Glutamatergic neuron (in vitro differentiated cells): ENCODE measurements around the gene FBXO3. TPM values are rescaled to one million over a fixed set of nuclear protein-coding genes. Genes with fewer than 3 reads are reported as not detected.
A peak's percentile ranks its signal among the peaks of the same experiment; 100 is the strongest.

ENCODE experiments used
- DNase-seq: peaks from one replicate; pipeline ENCODE4 v3.0.0; 2022
- H3K27ac Mint-ChIP-seq: one replicate; pipeline ENCODE4 v1.8.0; 2020; ENCODE audit warnings: mild to moderate bottlenecking, mixed read lengths, inconsistent platforms; ENCODE audit not compliant: unreplicated experiment
- H3K27me3 Mint-ChIP-seq: one replicate; pipeline ENCODE4 v1.8.0; 2020; ENCODE audit warnings: mild to moderate bottlenecking, moderate library complexity, mixed read lengths, inconsistent platforms; ENCODE audit not compliant: unreplicated experiment
- H3K36me3 Mint-ChIP-seq: one replicate; pipeline ENCODE4 v1.8.0; 2020; ENCODE audit warnings: mild to moderate bottlenecking, mixed read lengths, inconsistent platforms; ENCODE audit not compliant: unreplicated experiment
- H3K4me1 Mint-ChIP-seq: one replicate; pipeline ENCODE4 v1.8.0; 2020; ENCODE audit warnings: mild to moderate bottlenecking, low read depth, mixed read lengths, inconsistent platforms; ENCODE audit not compliant: unreplicated experiment
- H3K4me3 Mint-ChIP-seq: one replicate; pipeline ENCODE4 v1.8.0; 2020; ENCODE audit warnings: mild to moderate bottlenecking, mixed read lengths, inconsistent platforms; ENCODE audit not compliant: unreplicated experiment
- H3K9me3 Mint-ChIP-seq: one replicate; pipeline ENCODE4 v1.8.0; 2020; ENCODE audit warnings: mild to moderate bottlenecking, moderate library complexity, mixed read lengths, inconsistent platforms; ENCODE audit not compliant: unreplicated experiment
- total RNA-seq: library from RNA; stranded (reverse); fragmentation: NEBNext Ultra II Directional; extraction: Animal tissue kit (Norgen Biotek cat#: 25700); gene quantifications from one replicate; pipeline ENCODE4 v1.2.1, GENCODE V29; 2021; ENCODE audit not compliant: unreplicated experiment
- TF ChIP-seq, protein P1 (sequence below): fragments of 200-600 bp; sonication (generic); IDR thresholded peaks from one replicate; pipeline ENCODE4 v1.5.0; 2021; ENCODE audit not compliant: partially characterized antibody, unreplicated experiment

FBXO3 gene
- total RNA-seq, 1 donor from 2014 or later, result 30.5 TPM

DNA sequence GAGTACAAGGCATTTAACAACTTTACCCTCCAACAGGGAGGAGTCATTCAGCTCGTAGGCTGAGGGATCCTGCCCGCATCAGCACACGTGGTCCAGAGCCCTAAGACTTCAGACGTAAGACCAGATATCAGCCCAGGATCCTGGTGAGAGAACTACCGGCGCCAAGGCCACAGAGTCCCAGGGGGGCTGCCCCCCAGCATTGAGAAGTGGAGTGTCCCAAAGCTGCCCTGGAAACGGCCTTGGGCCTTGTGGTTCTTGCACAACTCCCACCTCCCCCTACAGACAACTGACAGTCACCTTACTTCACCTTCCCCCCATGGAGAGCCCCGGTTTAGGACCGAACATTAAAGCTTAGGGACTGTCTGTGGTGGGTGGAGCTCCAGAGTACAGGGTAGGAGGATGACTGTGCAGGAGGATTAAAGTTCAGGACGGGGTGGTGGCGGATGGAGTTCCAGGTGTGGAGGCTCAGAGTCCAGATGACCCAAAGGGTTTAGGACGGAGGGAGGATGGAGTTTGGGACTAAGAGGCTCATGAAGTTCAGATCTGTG, 74.7 kb downstream of the FBXO3 start:
- no peak for DNase-seq
- H3K9me3 Mint-ChIP-seq, result peaks cover 12% of the 10 kb centered on the region
- peaks cover 6% of the 10 kb centered on the region for H3K27me3 Mint-ChIP-seq
- H3K27ac Mint-ChIP-seq, result no peak overlapping the region
- peaks cover 42% of the 10 kb centered on the region for H3K4me1 Mint-ChIP-seq
- TF ChIP-seq, protein P1, sequence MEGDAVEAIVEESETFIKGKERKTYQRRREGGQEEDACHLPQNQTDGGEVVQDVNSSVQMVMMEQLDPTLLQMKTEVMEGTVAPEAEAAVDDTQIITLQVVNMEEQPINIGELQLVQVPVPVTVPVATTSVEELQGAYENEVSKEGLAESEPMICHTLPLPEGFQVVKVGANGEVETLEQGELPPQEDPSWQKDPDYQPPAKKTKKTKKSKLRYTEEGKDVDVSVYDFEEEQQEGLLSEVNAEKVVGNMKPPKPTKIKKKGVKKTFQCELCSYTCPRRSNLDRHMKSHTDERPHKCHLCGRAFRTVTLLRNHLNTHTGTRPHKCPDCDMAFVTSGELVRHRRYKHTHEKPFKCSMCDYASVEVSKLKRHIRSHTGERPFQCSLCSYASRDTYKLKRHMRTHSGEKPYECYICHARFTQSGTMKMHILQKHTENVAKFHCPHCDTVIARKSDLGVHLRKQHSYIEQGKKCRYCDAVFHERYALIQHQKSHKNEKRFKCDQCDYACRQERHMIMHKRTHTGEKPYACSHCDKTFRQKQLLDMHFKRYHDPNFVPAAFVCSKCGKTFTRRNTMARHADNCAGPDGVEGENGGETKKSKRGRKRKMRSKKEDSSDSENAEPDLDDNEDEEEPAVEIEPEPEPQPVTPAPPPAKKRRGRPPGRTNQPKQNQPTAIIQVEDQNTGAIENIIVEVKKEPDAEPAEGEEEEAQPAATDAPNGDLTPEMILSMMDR, result no peak
- peak overlapping the region; percentile 84 for H3K4me3 Mint-ChIP-seq
- H3K36me3 Mint-ChIP-seq, result no peaks in the 10 kb centered on the region

DNA sequence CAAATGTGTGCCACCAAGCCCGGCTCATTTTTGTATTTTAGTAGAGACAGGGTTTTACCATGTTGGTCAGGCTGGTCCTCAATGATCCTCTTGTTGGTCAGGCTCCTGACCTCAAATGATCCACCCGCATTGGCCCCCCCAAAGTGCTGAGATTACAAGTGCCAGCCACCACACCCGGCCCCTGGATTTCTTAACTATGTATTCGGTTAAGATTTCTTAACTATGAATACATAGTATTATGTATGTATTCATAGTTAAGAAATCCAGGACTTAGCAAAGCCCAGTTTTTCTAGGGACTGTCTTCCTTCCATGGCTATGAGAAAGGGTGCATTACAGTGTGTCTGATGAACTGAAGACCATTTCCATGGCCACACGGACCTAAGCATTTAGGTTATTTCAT, 75.4 kb downstream of the FBXO3 start:
- no peak overlapping the region for H3K27ac Mint-ChIP-seq
- no peak overlapping the region for H3K4me3 Mint-ChIP-seq

DNA sequence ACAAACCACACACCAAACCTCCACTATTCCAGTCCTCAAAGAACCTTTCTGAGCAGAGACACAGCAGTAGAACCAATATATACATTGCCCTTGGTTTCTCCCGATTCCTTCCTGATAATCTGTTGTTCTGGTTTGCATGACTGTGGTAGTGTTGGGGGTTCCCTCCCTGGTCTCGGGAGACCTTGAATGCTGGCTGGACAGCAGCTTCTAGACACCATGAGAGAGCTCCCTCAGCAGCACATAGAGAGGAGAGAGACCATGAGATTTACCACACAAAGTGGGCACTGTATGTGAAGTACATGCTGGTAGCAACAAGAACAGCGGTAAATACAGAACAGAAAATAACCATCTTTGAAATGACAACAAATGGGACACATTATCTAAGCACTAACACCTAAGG, 76.3 kb downstream of the FBXO3 start:
- H3K27ac Mint-ChIP-seq, result no peak overlapping the region
- DNase-seq, result no peak
- no peak overlapping the region for H3K4me3 Mint-ChIP-seq
- no peaks in the 10 kb centered on the region for H3K36me3 Mint-ChIP-seq
- TF ChIP-seq, protein P1, result no peak
- peaks cover 6% of the 10 kb centered on the region for H3K27me3 Mint-ChIP-seq
- peaks cover 12% of the 10 kb centered on the region for H3K9me3 Mint-ChIP-seq
- H3K4me1 Mint-ChIP-seq, result peaks cover 40% of the 10 kb centered on the region

More for the DNA sequence above, 75.4 kb downstream of the FBXO3 start:
- H3K9me3 Mint-ChIP-seq, result peaks cover 12% of the 10 kb centered on the region
- TF ChIP-seq, protein P1, result no peak
- H3K36me3 Mint-ChIP-seq, result no peaks in the 10 kb centered on the region
- H3K4me1 Mint-ChIP-seq, result peaks cover 41% of the 10 kb centered on the region
- no peak for DNase-seq
- peaks cover 6% of the 10 kb centered on the region for H3K27me3 Mint-ChIP-seq

DNA sequence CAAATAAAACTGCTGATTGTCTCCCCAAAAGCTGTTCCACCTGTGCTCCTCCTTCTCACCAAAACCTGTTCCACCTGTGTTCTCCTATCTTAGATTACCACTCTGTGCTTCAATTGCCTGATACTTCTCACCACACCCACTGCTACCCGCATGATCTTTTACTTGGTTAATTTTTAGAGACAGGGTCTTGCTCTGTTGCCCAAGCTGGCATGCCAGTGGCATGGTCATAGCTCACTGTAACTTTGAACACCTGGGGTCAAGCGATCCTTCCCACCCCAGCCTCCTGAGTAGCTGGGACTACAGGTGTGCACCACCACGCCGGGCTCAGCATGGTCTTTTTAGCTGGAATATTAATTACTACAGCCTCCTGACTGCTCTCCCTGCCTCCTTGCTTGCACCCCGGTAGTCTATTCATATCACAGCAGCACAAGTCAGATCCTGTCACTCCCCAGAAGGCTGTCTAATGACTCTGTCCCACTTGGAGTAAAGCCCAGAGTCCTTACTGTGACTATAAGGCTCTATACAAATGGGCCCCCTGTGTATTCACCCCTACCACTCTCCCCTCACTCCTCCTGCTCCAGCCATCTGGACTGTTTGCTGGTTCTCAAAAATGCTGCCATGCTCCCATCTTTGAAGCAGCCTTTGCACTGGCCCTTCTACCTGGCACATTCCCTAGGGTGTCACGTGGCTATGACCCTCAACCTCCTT, 77.2 kb downstream of the FBXO3 start:
- Mint-ChIP-seq H3K4me3 (peak overlapping the region; percentile 44), H3K27ac (peak overlapping the region; percentile 59), H3K9me3 (peaks cover 12% of the 10 kb centered on the region), H3K4me1 (peaks cover 42% of the 10 kb centered on the region), H3K36me3 (no peaks in the 10 kb centered on the region), H3K27me3 (peaks cover 6% of the 10 kb centered on the region)
- TF ChIP-seq, protein P1, result no peak
- DNase-seq, result no peak

DNA sequence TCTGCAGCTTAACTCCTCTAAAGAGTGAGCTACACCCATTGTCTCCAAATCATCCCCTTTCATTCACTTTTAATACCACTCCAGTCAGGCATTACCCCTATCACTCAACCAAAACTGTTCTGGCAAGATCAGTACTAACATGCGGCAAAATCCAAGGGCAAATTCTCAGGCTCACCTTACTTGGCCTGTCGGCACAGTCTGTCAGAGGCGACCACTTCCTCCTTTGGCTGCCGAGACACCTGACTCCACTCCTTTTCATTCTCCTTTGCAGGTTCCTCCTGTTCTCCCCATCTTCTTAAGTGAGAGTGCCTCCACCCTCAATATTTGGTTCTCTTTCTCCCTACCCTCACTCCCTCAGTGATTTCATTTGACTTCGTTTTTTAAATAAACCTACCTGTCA, 77.9 kb downstream of the FBXO3 start:
- peaks cover 6% of the 10 kb centered on the region for H3K27me3 Mint-ChIP-seq
- H3K9me3 Mint-ChIP-seq, result peaks cover 12% of the 10 kb centered on the region
- H3K4me1 Mint-ChIP-seq, result peaks cover 42% of the 10 kb centered on the region
- TF ChIP-seq, protein P1, result no peak
- no peaks in the 10 kb centered on the region for H3K36me3 Mint-ChIP-seq
- no peak for DNase-seq
- peak overlapping the region; percentile 44 for H3K4me3 Mint-ChIP-seq
- no peak overlapping the region for H3K27ac Mint-ChIP-seq
